Activated CD8-positive, alpha-beta memory T cell treated with anti-CD3 and anti-CD28 coated beads, Interleukin-2, amount 50 U/mL, for 24 hours (primary cell): ENCODE measurements around the gene JUND.
A peak's percentile ranks its signal among the peaks of the same experiment; 100 is the strongest.
"Not testable (repeated sequence)": the region's sequence is repeated elsewhere in the genome, so short reads cannot be mapped to it uniquely, and the experiment has no call there.

ENCODE experiments used
- DNase-seq: peaks from one replicate; pipeline ENCODE4 v3.0.0-alpha.2; 2020; ENCODE audit errors: extremely low read depth

The JUND gene

DNA sequence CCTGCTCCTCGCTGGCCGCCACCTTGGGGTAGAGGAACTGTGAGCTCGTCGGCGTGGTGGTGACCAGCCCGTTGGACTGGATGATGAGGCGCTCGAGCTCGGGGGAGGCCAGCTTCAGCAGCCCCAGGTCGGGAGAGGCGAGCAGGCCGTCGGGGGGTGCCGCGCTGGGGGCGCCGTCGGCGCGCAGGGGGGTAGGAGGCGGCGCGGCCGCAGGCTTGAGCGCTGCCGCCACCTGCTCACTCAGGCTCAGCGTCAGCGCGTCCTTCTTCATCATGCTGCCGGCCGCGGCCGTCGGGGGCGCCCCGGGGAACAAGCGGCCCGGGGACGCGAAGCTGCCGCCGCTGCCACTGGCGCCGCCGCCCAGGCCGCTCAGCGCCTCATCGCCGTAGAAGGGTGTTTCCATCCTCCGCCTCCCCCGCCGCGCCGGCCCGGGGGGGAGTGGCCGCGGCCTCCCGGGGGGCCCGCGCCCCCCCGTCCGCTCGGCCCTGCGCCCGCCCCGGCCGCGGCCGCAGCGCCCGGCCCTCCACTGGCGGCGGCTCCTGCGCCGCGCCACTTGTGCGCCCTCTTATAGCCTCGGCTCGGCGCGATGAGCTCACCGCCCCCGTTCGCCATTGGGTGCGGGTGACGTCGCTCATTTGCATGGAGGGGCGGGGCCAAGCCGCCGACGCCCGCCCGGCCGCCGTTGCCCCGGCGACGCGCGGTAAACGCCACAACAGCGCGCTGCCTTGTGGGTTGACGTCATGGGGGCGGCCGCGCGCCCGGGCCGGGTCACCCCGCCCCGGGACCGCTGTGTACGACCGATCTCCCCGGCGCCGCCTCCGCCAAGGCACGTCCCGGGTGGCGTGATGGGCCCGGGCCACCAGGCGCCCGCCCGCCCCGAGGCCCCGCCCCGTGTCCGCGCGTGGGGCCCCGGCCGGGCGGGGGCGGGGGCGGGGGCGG is at the start of gene JUND:
Gene JUND, minus strand, starts transcription at position 541 of the 939 bp plus-strand sequence. Its CDS starts 138 bp downstream, at position 403.
- DNase-seq, result peak; percentile 83

DNA sequence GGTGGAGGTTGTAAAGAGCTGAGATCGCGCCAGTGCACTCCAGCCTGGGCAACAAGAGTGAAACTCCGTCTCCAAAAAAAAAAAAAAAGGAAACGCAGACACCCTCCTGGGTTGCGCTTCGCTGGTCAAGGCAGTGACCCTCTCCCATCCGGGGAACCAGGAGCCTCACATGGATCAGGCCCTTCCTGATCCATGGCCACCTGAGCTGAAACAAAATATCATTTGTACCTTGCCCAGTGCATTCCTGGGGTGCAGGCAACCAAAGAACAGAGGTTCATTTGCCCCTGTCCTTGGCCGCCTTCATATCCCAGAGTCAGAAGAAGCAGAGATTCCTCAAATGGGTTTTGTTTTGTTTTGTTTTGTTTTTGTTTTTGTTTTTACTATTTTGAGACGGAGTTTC is 49.4 kb upstream of the JUND start:
- DNase-seq, result no peak

DNA sequence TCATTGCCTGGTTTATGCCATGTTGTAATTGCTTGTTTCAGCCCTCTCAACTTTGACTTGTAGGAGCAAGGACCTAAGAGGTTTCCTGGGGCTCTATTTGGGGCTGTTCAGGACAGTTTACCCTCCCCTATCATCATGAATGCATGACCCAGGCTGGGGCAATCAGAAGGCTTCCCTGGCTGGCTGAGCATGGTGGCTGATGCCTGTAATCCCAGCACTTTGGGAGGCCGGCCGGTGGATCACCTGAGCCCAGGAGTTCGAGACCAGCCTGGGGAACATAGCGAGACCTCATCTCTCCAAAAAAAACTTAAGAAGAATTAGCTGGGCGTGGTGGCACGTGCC is 47.6 kb upstream of the JUND start:
- no peak for DNase-seq

DNA sequence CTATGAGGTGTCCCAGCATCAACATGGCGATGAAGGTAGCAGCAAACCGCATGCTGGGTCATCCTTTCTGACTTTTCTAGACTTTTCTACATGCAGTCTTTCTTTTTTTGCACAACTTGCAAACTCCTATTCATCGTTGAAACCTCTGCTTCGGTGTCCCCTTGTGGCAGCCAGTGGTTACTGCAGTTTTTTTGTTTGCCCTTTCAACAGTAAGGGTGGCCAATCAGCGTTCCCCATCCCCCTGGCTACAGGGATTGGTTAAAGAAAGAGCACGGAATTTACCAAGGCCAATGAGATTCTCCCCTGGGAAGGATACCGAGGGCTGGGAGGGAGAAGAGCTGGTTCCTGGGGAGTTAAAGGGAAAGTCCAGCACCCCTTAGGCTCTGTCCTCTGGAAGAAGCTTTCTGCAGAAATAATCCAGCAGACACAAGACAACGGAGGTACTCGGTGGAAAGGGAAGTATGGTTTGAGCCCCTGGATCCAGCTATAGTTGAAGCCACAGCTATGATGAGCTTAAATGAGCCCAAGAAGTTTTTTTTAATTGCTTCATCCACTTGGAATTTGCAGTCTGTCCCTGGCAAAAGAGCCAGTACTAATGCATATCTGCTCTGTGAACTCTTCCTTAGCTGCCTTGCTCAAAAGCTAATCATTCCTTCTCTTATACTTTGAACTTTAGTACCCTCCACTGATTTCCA is 47.1 kb upstream of the JUND start:
- DNase-seq, result peak; percentile 79

DNA sequence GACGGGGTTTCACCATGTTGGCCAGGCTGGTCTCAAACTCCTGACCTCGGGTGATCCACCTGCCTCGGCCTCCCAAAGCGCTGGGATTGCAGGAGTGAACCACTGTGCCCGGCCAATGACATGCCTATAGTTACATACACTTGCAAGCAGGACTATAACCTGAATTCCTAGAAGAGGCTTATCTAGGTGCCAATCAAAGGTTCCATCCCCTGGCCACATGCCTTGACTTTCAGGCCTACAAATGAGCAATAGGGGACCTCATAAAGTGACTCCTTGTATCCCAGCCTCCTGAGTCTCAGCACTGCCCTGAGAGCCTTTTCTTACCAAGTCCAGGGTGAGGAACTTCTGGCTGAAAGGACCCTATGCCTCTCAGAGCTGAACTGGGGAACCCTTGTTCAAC is 45.4 kb upstream of the JUND start:
- DNase-seq, result no peak

DNA sequence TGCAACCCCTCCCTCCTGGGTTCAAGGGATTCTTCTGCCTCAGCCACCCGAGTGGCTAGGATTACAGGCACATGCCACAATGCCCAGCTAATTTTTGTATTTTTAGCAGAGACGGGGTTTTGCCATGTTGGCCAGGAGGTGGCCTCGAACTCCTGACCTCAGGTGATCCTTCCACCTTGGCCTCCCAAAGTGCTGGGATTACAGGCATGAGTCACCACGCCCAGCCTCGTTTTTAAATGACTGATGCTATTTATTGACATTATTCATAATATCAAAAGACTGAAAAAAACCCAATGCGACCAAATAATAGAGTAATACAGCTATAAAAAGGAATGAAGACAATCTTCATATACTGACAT is 42.9 kb upstream of the JUND start:
- not testable (repeated sequence) for DNase-seq

DNA sequence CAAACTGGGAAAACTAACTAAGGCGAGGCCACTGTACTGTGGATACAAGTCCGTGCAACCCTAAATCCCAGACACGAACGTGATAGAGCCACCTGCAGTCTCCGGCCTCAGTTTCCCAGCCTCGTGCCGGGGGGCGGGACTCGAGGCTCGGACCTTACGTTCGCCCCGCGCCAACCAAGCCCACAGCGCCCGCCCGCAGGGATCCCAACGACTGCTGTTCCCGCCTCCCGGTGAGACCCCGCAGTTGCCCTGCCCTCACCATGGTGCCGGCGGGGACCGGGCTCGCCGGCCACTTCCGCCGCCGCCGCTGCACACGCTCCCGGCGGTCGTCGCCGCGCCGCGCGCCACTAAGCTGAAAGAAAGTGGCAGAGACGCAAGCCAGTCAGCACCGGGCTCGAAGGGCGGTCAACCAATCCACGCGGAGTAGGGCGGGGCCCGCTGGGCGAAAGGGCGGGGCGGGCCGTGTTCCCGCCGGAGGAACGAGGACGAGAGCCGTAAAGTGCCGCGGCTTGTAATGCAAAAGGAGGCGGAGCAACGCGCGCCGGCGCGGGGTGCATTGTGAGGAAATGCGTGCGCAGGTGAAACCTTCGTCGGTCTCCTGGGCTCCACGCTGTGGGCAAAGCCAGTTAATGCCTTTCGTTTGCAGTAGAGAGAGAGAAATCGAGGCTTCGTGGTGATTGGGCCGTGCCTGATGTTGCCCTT is 41.5 kb upstream of the JUND start, which contains the start of gene LSM4:
Gene LSM4, minus strand, starts transcription at position 318 of the 702 bp plus-strand sequence. Its CDS starts 56 bp downstream, at position 262.
- DNase-seq, result peak; percentile 97

- DNase-seq, result no peak
Measured at GRCh38 chr19:18322318-18322758, 40.9 kb upstream of the JUND start.

DNA sequence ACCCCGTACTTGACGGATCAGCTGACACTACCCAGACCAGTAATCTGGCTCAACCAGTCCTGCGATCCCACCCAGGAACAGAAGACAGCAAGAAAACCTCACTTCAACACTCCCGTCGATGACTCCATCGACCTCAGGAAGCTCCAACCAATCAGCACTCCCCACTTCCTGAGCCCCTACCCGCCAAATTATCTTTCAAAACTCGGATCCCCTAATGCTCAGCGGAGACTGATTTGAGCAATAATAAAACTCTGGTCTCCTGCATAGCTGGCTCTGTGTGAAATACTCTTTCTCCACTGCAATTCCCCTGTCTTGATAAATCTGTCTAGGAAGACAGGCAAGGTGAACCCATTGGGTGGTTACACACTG is 40.3 kb upstream of the JUND start:
- DNase-seq, result no peak

- no peak for DNase-seq
Measured at GRCh38 chr19:18320865-18321733, 39.7 kb upstream of the JUND start.

DNA sequence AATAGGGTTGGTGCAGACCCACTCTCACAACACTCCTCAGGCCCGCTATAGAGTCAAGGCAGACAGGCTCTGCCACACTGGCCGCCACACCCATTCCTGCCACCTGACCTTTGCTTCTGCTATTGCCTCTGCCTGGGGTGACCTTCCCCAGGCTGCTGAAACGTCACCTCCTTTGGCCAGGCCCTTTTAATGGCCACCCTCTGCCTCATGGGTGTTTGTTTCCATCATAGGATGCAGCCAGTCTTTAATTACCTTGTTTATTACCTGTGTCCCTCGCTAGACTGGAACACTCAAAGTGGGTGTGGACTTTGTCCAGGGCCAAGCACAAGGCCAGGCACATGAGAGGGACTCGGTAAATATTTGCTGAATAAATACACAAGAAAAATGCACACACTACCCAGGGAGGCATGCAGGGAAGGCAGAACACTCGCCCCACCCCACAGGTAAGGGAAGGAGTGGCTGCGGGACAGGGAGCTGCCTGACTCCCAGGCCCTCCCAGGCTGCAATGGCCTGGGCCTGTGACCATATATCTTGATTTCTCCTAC is 38.2 kb upstream of the JUND start:
- DNase-seq, result no peak

GRCh38 chr19:18317961-18318800 is 36.8 kb upstream of the JUND start:
- DNase-seq, result no peak

- DNase-seq, result no peak
Measured at GRCh38 chr19:18313398-18313797, 32.0 kb upstream of the JUND start.

GRCh38 chr19:18312092-18312534 is 30.7 kb upstream of the JUND start:
- no peak for DNase-seq

GRCh38 chr19:18311502-18312091 is 30.2 kb upstream of the JUND start:
- no peak for DNase-seq

DNA sequence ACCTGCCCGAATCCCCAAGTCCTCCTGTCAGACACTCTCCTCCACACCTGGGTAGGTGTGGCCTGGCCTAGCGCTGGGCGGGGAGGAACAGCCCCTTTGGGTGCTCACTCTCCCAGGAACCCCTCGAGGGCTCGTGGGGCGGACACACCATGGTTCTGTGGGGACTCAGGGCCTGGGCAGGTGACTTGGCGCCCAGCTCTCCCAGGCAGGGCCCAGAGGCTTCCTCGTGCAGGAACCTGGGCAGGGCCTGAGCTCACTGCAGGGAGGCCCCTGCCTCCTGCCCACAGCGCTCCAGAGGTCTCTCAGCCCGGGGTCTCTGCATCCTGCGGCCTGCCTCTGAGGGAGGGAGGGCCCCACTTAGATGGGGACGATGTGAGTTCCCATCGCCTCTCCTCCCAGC is 29.5 kb upstream of the JUND start:
- no peak for DNase-seq

DNA sequence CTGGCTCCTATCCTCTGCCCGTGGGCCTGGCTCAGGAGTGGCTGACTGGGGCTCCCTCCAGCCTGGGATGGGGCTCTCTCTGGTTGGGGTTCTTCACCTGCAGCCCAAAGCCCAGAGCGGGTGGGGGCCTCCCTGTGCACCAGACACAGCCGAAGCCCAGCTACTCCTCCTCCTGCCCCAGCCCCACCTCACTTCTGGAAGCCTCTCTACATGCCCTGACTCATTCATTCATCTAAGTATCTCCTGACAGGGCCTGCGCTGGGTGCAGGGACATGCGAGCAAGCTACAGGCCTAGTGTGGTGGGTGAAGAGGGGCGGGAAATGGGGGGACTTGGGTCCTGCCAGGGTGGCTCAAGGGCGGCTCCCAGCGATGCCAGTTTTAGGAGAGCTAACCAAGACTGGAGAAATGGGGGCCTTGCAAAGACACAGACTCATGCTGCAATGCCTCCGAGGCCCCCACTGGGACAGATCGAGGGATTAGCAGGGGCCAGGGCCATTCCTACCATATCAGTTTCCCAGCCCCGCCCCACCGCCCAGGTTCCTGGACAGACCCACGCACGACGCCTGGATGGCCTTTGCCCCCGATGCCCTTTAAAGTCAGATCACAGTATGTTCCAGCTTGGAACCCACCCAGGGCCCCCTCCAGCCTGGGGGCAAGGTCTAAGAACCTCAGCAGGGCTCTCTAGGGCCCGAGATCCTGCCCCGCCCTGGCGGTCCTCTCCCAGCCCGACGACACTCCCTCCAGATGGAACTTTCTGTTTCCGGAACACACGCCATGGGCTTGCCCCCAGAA is 28.9 kb upstream of the JUND start:
- DNase-seq, result no peak

- DNase-seq, result no peak
Measured at GRCh38 chr19:18309525-18310064, 28.2 kb upstream of the JUND start.

DNA sequence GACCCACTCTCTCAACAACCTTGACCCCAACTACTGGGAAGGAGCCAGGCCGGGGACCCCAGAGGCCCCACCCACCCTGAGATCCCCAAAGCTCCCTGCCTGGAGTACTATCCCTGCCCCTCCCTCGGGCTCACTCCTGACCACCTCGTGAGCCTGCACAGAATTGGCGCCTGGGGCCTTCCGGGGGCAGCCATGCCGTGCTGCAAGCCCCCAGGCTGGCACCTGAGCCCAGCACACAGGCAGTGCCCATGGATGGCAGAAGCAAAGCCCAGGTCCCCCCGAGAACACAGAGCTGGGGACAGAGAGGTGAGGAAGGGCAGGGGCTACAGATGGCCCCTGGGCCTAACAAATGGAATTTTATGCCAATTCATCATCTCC is 27.5 kb upstream of the JUND start:
- no peak for DNase-seq
